Right renal pelvis (tissue), 4 donors: ENCODE data around the gene GIPR. TPM values are rescaled to one million over a fixed set of nuclear protein-coding genes. Genes with fewer than 3 reads are reported as not detected.
"Not testable (repeated sequence)": the region's sequence is repeated elsewhere in the genome, so short reads cannot be mapped to it uniquely, and the experiment has no call there.

Source experiments
- DNase-seq, 4 donors: peaks; one replicate each; pipeline ENCODE4 v3.0.0-alpha.2; 2013; ENCODE audit warnings: low read depth in 4 of 4, low spot score in 3 of 4, missing footprints in 1 of 4
- polyA plus RNA-seq, 4 donors: library from polyadenylated mRNA; unstranded; fragments of 120-200 nt; gene quantifications; one replicate each; pipeline ENCODE4 v1.2.1, GENCODE V29; 2013; ENCODE audit not compliant: insufficient read length in 4 of 4

Gene GIPR, protein sequence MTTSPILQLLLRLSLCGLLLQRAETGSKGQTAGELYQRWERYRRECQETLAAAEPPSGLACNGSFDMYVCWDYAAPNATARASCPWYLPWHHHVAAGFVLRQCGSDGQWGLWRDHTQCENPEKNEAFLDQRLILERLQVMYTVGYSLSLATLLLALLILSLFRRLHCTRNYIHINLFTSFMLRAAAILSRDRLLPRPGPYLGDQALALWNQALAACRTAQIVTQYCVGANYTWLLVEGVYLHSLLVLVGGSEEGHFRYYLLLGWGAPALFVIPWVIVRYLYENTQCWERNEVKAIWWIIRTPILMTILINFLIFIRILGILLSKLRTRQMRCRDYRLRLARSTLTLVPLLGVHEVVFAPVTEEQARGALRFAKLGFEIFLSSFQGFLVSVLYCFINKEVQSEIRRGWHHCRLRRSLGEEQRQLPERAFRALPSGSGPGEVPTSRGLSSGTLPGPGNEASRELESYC
- under 1 TPM; 0.33 to 0.80 (median 0.58) TPM for polyA plus RNA-seq

GRCh38 chr19:45667620-45668341 is at the start of gene GIPR:
Gene GIPR, plus strand, starts transcription at chr19:45668221. Its CDS starts 1,300 bp downstream, at chr19:45669521.
- DNase-seq: no peak

GRCh38 chr19:45621389-45621788 is 46.6 kb upstream of the GIPR start:
- no peak for DNase-seq

GRCh38 chr19:45621976-45622503 is 46.0 kb upstream of the GIPR start:
- no peak for DNase-seq

GRCh38 chr19:45623984-45624383 is 44.0 kb upstream of the GIPR start:
- DNase-seq: no peak

- not testable (repeated sequence) for DNase-seq
These were observed 39.8 kb upstream of the GIPR start for GRCh38 chr19:45628219-45628618.

GRCh38 chr19:45629704-45630103 is 38.3 kb upstream of the GIPR start:
- DNase-seq: no peak

GRCh38 chr19:45630463-45630862 is 37.6 kb upstream of the GIPR start:
- DNase-seq: no peak

DNA sequence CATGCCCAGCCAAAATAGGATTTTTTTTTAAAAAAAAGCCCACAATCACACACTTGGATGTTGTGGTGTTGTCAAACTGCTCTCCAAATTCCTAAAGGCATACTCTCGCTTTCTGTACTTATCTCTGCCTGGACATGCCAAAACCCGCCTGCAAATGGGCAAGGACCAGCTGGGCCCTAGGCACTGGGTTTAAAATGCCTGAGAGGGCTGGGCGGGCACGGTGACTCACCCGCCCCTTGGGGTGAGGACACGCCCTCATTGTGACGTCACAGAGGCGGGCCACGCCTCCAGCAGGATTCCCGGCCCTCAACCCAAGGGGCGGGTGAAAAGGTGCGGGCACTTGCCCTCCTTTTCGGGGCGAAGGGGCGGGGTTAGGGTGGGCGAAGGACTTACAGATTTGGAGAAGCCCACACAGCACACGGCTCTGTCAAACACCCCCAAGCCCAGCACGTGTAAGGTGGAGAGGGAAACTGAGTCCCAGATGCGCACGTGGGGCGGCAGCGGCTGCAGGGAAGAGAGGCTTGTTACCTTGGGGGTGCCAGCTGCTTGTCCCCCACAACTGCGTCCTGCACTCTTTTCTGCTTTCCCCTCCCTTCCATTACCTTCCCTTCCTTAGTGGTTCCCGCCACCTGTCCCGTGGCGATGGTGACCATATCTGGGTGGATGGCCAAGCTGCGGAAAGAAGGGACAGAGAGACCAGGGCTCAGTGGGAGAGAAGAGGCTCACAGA is 35.4 kb upstream of the GIPR start:
- DNase-seq: no peak

DNA sequence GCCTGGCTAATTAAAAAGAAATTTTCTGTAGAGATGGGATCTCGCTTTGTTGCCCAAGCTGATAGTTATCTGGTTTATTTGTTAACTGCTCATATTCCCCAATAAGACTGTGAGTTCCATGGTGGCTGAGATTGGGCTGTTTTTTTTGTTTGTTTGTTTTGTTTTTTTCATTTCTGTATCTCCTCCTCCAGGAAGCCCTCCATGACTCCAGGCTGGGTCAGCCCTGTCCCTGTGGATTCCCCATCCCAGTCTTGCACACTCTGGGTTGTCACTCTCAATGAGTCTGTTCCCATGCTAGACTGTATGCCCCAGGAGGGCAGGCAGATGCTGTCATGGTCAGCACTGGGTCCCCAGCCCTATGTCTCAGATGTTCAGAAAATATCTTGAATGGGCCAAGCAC is 31.7 kb upstream of the GIPR start:
- no peak for DNase-seq

- DNase-seq: no peak
These were observed 31.1 kb upstream of the GIPR start for GRCh38 chr19:45636902-45637301.

DNA sequence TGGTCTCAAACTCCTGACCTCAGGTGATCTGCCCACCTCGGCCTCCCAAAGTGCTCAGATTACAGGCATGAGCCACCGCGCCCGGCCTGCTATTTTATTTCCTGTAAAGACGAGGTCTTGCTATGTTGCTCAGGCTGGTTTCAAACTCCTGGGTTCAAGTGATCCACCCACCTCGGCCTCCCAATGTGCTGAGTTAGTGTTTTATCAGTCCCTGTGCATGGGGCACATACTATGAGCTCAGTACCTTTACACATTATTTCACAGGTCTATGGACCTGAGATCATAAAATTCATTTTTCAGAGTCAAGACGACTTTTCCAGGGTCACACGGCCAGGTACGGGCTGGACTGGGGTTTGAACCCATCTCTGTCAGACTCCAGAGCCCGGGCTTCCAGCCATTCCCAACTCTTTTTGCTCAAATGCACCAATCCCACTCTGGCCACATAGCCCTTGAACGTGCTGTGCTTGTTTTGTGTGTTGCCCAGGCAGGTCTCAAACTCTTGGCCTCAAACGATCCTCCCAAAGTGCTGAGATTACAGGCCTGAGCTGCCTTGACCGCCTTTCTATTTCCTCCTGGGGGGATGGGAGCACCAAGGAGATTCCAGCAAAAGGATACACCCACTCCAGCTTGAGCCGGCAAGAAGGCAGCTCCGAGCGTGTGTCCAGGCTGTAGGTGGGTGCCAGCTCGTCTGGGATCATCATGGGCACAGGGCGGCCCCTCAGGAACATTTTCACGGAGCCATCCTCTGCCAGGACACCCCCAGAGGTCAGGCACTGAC is 29.9 kb upstream of the GIPR start:
- no peak for DNase-seq

DNA sequence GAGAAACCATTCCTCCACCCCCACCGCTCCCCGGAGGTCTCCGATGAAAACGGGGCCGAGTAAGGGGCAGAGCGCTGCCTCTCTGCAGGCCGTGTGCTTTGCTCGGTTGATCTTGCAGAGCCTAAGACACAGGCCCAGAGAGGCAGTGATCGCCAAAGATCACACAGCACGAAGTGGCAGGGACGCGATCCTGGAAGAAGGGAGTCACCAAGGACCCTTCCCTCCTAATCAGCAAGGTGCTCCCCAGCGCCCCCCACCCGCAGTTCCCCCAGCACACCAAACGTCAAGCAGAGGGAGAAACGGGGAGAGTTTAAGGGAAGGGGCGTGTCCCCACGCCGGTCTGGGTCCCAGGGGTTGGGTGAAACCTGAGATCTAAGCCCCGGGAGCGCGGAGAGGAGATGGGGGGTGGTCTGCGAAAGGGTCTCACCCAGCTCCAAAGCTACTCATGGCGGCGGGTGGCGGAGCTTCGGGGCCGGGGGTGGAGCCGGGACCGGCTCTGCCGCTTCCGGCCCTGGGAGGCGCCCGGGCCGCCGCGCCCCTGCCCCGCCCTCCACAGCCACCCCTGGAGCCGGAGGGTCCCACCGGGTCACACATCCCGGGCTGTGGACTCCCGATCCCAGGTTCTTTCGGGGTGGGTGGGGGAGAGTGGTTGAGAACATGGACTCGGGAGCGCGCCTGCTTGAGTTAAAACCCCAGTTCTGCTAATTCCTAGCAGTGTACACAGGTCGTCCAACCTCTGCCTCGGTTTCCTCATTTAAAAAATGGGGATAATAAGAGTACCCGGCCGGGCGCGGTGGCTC is 28.9 kb upstream of the GIPR start, which contains the start of gene EML2:
EML2 (minus strand) TSS at position 468 of the 800 bp plus-strand sequence; CDS start at position 447, 21 bp downstream.
- DNase-seq: no peak

GRCh38 chr19:45640849-45641273 is 27.2 kb upstream of the GIPR start:
- no peak for DNase-seq

DNA sequence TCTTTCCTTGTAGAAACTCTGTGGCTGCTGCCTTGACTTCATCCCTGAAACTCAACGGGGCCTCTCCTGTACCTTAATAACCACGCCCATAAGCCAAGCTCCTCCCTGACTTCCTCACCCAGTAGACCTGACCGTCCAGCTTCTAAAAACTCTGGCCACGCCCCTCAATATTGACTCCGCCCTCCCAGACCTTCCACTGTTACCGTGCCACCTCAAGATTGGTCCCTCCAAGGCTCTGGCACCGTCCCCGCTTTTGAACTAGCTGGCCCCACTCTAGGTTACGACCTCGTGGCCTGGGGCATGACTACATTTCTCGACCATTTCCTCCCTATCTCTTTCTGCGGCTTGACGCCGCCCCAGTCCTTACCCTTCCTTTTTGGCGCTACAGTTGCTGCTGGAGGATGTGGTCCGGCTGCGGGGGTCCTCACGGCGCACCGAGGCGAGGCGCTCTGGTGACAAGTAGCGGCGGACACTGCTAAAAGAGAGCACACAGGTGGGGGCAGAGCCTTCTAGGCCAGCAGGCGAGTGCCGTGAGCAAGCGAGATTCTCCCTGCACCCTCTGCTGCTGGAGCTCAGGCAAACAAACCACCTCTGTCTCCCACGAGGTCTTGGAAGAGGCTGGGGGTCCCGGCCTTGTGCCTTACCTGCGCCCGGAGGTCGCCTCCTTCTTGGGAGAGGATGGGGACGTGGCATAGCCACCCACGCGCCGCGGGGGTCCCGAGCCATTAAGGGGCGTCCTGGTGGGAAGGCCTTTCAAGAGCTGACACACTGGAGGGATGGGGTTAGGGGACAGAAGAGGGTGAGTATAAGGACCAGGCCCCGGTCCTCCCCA is 26.5 kb upstream of the GIPR start:
- DNase-seq: peak in 1 of 4 donors; percentile 57

- peak in 1 of 4 donors; percentile 74 for DNase-seq
These were observed 24.7 kb upstream of the GIPR start for GRCh38 chr19:45643024-45643926.

DNA sequence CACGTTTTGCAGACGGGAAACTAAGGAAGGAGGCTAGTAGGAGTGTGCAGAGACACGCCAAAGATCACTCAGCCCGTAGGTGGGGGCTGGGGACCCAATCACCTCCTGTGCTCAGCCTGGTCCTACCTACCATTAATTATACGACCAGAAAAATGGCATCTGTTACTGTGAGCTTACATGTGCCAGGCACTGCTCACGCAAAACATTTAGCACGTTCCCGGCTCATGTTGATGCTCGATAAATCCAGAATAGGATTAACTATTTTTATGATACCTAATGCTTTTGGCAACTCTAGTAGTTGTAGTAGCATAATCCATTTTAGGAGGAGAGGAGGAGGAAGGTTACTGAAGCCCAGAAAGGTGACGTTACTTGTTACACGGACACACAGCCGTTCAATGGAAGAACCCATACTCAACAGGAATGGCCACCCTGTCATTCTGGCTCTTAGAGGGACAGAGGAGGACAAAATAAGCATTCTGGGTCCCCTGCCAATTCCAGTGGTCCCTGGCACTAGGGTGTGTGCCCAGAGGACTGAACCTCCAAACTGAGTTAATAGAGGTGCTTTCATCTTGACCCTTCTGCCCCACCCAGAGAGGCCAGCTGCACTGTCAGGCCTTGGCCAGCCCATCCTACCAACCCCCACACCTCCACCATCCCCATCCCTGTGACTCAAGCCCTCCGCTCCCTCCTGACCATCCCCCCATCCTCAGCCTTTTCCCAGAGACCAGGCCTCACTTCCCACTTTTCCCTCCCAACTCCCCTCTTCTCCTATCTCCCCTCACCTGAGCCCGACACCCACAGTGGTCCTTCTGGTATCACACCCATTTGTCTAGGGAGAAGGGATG is 23.9 kb upstream of the GIPR start:
- DNase-seq: no peak
